Endothelial cell of umbilical vein (primary cell): ENCODE data around the gene CHMP2B. TPM values are rescaled to one million over a fixed set of nuclear protein-coding genes. Genes with fewer than 3 reads are reported as not detected.

Source experiments
- BruUV-seq: library from RNA; stranded (reverse); fragments of 400-500 nt; replicated peaks from 2 replicates; lab custom pipeline; 2021; lab: Mats Ljungman, UMichigan
- CTCF ChIA-PET: fragments of 300-600, 350-600 bp; sonication (Branson Sonifier 250); formaldehyde crosslinking; loops from one replicate; lab custom pipeline; 2021; ENCODE audit warnings: antibody characterized with exemption, inconsistent platforms; lab: Charles Lee
- POLR2A ChIA-PET: fragments of 300-600, 350-600 bp; sonication (Branson Sonifier 250); formaldehyde crosslinking; loops from one replicate; lab custom pipeline; 2021; ENCODE audit warnings: antibody characterized with exemption, inconsistent platforms; lab: Charles Lee
- DNase-seq: peaks from one replicate; pipeline ENCODE4 v3.0.0-alpha.2; 2011; ENCODE audit warnings: low read depth, low spot score
- FAIRE-seq: peaks from 2 replicates; lab custom pipeline; 2011; peaks lifted over from hg19 to GRCh38; lab: Jason Lieb, UNC
- H2AFZ ChIP-seq: 2 replicates; pipeline ENCODE4 v1.6.0; 2012; ENCODE audit warnings: low read depth, low read length, control low read depth, inconsistent platforms
- H3K27ac ChIP-seq: 2 replicates; pipeline ENCODE4 v1.5.1; 2011; ENCODE audit warnings: low read depth, mild to moderate bottlenecking, control low read depth, low read length, moderate library complexity; ENCODE audit not compliant: insufficient read depth
- H3K27me3 ChIP-seq, 2 experiments: 2 replicates each; pipeline versions ENCODE4 v1.6.0 to v1.6.1; 2011; ENCODE audit warnings: low read length in 2 of 2, mixed read lengths in 1 of 2; ENCODE audit not compliant: control insufficient read depth in 2 of 2, insufficient read depth in 2 of 2
- H3K36me3 ChIP-seq, 2 experiments: 2 replicates in 1 of 2; 3 replicates in 1 of 2; pipeline ENCODE4 v1.5.1; 2011; ENCODE audit warnings: low read length in 2 of 2, mild to moderate bottlenecking in 1 of 2, moderate library complexity in 1 of 2; ENCODE audit not compliant: control insufficient read depth in 2 of 2, insufficient read depth in 2 of 2; ENCODE audit errors: extremely low read depth in 1 of 2
- H3K4me1 ChIP-seq: 3 replicates; pipeline ENCODE4 v1.5.1; 2011; ENCODE audit warnings: mild to moderate bottlenecking, low read length; ENCODE audit not compliant: control insufficient read depth, insufficient read depth; ENCODE audit errors: extremely low read depth
- H3K4me2 ChIP-seq: 2 replicates; pipeline ENCODE4 v1.6.1; 2011; ENCODE audit warnings: low read length, control low read depth, mixed read lengths; ENCODE audit not compliant: insufficient read depth
- H3K4me3 ChIP-seq, 3 experiments: fragments of 200-600 bp in 1 of 3; sonication (generic), shearing (Covaris generic) in 1 of 3; replicated peaks in 1 of 3; 2 replicates each; pipeline ENCODE4 v1.5.1; 2011 to 2016; ENCODE audit warnings: control low read depth in 3 of 3, low read length in 3 of 3, mild to moderate bottlenecking in 2 of 3, inconsistent platforms in 1 of 3, low read depth in 1 of 3, moderate library complexity in 1 of 3; ENCODE audit not compliant: insufficient read depth in 1 of 3
- H3K79me2 ChIP-seq: 2 replicates; pipeline ENCODE4 v1.6.0; 2012; ENCODE audit warnings: low read length, inconsistent platforms; ENCODE audit not compliant: control insufficient read depth, insufficient read depth
- H3K9ac ChIP-seq: replicated peaks from 2 replicates; pipeline ENCODE3; 2011; ENCODE audit warnings: low read length, control low read depth; ENCODE audit not compliant: insufficient read depth; ENCODE audit errors: extremely low read depth
- H3K9me1 ChIP-seq: replicated peaks from 3 replicates; pipeline ENCODE4 v1.6.0; 2011; ENCODE audit warnings: mild to moderate bottlenecking, low read length; ENCODE audit not compliant: control insufficient read depth, insufficient read depth; ENCODE audit errors: extremely low read depth
- H3K9me3 ChIP-seq: replicated peaks from 2 replicates; pipeline ENCODE4 v1.5.1; 2012; ENCODE audit warnings: low read length, inconsistent platforms; ENCODE audit not compliant: control insufficient read depth, insufficient read depth
- H4K20me1 ChIP-seq: replicated peaks from 2 replicates; pipeline ENCODE3; 2011; ENCODE audit warnings: mild to moderate bottlenecking, low read length; ENCODE audit not compliant: control insufficient read depth, insufficient read depth; ENCODE audit errors: extremely low read depth
- CTCF ChIP-seq, 2 donors: IDR thresholded peaks; 1 replicate in 1 of 2; 2 replicates in 1 of 2; pipeline ENCODE4 v1.5.1; 2011; ENCODE audit warnings: low read length in 2 of 2, mild to moderate bottlenecking in 2 of 2, moderate library complexity in 2 of 2, control low read depth in 1 of 2, inconsistent platforms in 1 of 2, low read depth in 1 of 2; ENCODE audit not compliant: insufficient read depth in 1 of 2; ENCODE audit errors: extremely low read depth in 1 of 2
- EZH2 ChIP-seq: IDR thresholded peaks from 2 replicates; pipeline ENCODE4 v1.6.1; 2012; ENCODE audit warnings: borderline replicate concordance, low read depth, mild to moderate bottlenecking, moderate library complexity, low read length, inconsistent platforms; ENCODE audit not compliant: severe bottlenecking
- FOS ChIP-seq: IDR thresholded peaks from 2 replicates; pipeline ENCODE4 v1.6.1; 2011; ENCODE audit warnings: mild to moderate bottlenecking, low read length, moderate library complexity, borderline replicate concordance; ENCODE audit not compliant: insufficient read depth
- GATA2 ChIP-seq: IDR thresholded peaks from 2 replicates; pipeline ENCODE4 v1.7.0; 2011; ENCODE audit warnings: low read depth, mild to moderate bottlenecking, moderate library complexity, mixed read lengths, low read length; ENCODE audit not compliant: insufficient read length, insufficient read depth
- JUN ChIP-seq: IDR thresholded peaks from 2 replicates; pipeline ENCODE4 v1.6.1; 2011; ENCODE audit warnings: borderline replicate concordance, low read depth; ENCODE audit not compliant: insufficient read length, insufficient read depth
- MAX ChIP-seq: IDR thresholded peaks from 2 replicates; pipeline ENCODE4 v1.6.1; 2011; ENCODE audit not compliant: insufficient read depth, insufficient read length
- POLR2A ChIP-seq: IDR thresholded peaks from 2 replicates; pipeline ENCODE4 v1.6.1; 2012; ENCODE audit warnings: low read depth, mild to moderate bottlenecking, control low read depth, low read length
- POLR2AphosphoS5 ChIP-seq: IDR thresholded peaks from 2 replicates; pipeline ENCODE4 v1.6.1; 2012; ENCODE audit warnings: low read depth, mild to moderate bottlenecking, control low read depth, low read length, moderate library complexity; ENCODE audit not compliant: insufficient read depth
- dilution Hi-C: fragments of 300-500 bp; cut with MboI; formaldehyde crosslinking; loops from one replicate; pipeline ENCODE4 v1.15.0; 2019; ENCODE audit warnings: low sequenced_read_pairs; ENCODE audit not compliant: extremely low pct_ligation_motif_present
- intact Hi-C: fragments of 100-400 bp; cut with micrococcal nuclease; formaldehyde crosslinking; loops from one replicate; pipeline ENCODE4 v1.10.0; 2022
- polyA plus RNA-seq, 4 experiments: library from polyadenylated mRNA; depleted of rRNA in 3 of 4; stranded (reverse) in 3 of 4; unstranded in 1 of 4; fragments of >200 nt; gene quantifications; 2 replicates each; pipeline versions ENCODE4 v1.2.1 to v1.2.3, GENCODE V29; 2011 to 2012; ENCODE audit warnings: missing spikeins in 1 of 4
- total RNA-seq: library from RNA; stranded (reverse); gene quantifications from 2 replicates; pipeline ENCODE4 v1.2.3, GENCODE V29; 2021

The CHMP2B gene
- total and polyA plus RNA-seq, 2 donors (not counting 3 experiments of a cell fraction or from before 2014, with no cell fraction given) = 6.8 to 22.0 TPM

- POLR2A ChIA-PET = interaction anchor here (0.7 kb wide), 1 partner anchor 859 kb away, joined by 6 read pairs; no protein-coding TSS in a partner anchor
- no peaks in the 10 kb centered on the region for H3K9me3 ChIP-seq
- no peak for FAIRE-seq
- H4K20me1 ChIP-seq = no peaks in the 10 kb centered on the region
- no TSS peak for BruUV-seq
- H3K36me3 ChIP-seq = no peaks in the 10 kb centered on the region
- no peaks in the 10 kb centered on the region for H3K27me3 ChIP-seq
- no peak for DNase-seq
- H3K9ac ChIP-seq = no peak overlapping the region
- intact Hi-C loops (no loop called here), dilution Hi-C loops (no loop called here)
- TF ChIP-seq POLR2A = no peak
- TF ChIP-seq FOS = no peak
- TF ChIP-seq GATA2 = no peak
- TF ChIP-seq JUN = no peak
- TF ChIP-seq MAX = no peak
- no peak for TF ChIP-seq EZH2
- TF ChIP-seq CTCF (IDR thresholded peaks at IDR 0.05; ENCODE audit: extremely low read depth in 1 of 2, insufficient read depth in 1 of 2, low read depth in 1 of 2, low read length in 2 of 2) = no peak
- TF ChIP-seq POLR2AphosphoS5 = no peak
- no peaks in the 10 kb centered on the region for H3K9me1 ChIP-seq
- no peak overlapping the region for H3K27ac ChIP-seq
- no peak overlapping the region for H2AFZ ChIP-seq
- CTCF ChIA-PET = interaction anchor here (5.9 kb wide), 1 partner anchor 8 kb away, joined by 67 read pairs; no protein-coding TSS in a partner anchor
- H3K4me1 ChIP-seq = peaks cover 15% of the 10 kb centered on the region
- no peaks in the 10 kb centered on the region for H3K79me2 ChIP-seq
- H3K4me3 ChIP-seq = no peak overlapping the region
- H3K4me2 ChIP-seq = no peak overlapping the region
These were observed 41.0 kb downstream of the CHMP2B start for GRCh38 chr3:87267953-87268645.
